Measurements from ENCODE around the gene ABCB9. TPM values are rescaled to one million over a fixed set of nuclear protein-coding genes. Genes with fewer than 3 reads are reported as not detected.

Gene ABCB9
- total RNA-seq, 1 experiment from 2014 or later: 7.4 TPM

- peak; percentile 18 for DNase-seq (ENCODE audit: low spot score)
- in situ Hi-C loops (cut with HindIII; ENCODE audit: low sequenced_read_pairs): no loop called here
Measured at GRCh38 chr12:122995503-122996187, 29.4 kb upstream of the ABCB9 start.

- DNase-seq (ENCODE audit: low spot score): no peak
- in situ Hi-C loops (cut with HindIII; ENCODE audit: low sequenced_read_pairs): no loop called here
Measured at GRCh38 chr12:122994781-122995502, 28.7 kb upstream of the ABCB9 start.

- in situ Hi-C loops (cut with HindIII; ENCODE audit: low sequenced_read_pairs): no loop called here
- no peak for DNase-seq (ENCODE audit: low spot score)
Measured at GRCh38 chr12:122994140-122994675, 27.9 kb upstream of the ABCB9 start.

- in situ Hi-C loops (cut with HindIII; ENCODE audit: low sequenced_read_pairs): no loop called here
- DNase-seq (ENCODE audit: low spot score): no peak
Measured at GRCh38 chr12:122992386-122992785, 26.1 kb upstream of the ABCB9 start.

GRCh38 chr12:122991623-122992275 lies 25.5 kb upstream of the ABCB9 start:
- in situ Hi-C loops (cut with HindIII; ENCODE audit: low sequenced_read_pairs): no loop called here
- no peak for DNase-seq (ENCODE audit: low spot score)

GRCh38 chr12:122990961-122991622 lies 24.8 kb upstream of the ABCB9 start:
- DNase-seq (ENCODE audit: low spot score): no peak
- in situ Hi-C loops (cut with HindIII; ENCODE audit: low sequenced_read_pairs): no loop called here

GRCh38 chr12:122990561-122990960 lies 24.3 kb upstream of the ABCB9 start:
- DNase-seq (ENCODE audit: low spot score): no peak
- in situ Hi-C loops (cut with HindIII; ENCODE audit: low sequenced_read_pairs): no loop called here

- no peak for DNase-seq (ENCODE audit: low spot score)
- in situ Hi-C loops (cut with HindIII; ENCODE audit: low sequenced_read_pairs): no loop called here
Measured at GRCh38 chr12:122989874-122990419, 23.7 kb upstream of the ABCB9 start.

GRCh38 chr12:122989225-122989839 lies 23.1 kb upstream of the ABCB9 start:
- in situ Hi-C loops (cut with HindIII; ENCODE audit: low sequenced_read_pairs): no loop called here
- DNase-seq (ENCODE audit: low spot score): no peak

GRCh38 chr12:122988612-122989212 lies 22.4 kb upstream of the ABCB9 start:
- in situ Hi-C loops (cut with HindIII; ENCODE audit: low sequenced_read_pairs): no loop called here
- no peak for DNase-seq (ENCODE audit: low spot score)

- in situ Hi-C loops (cut with HindIII; ENCODE audit: low sequenced_read_pairs): no loop called here
- no peak for DNase-seq (ENCODE audit: low spot score)
Measured at GRCh38 chr12:122988036-122988435, 21.8 kb upstream of the ABCB9 start.

- in situ Hi-C loops (cut with HindIII; ENCODE audit: low sequenced_read_pairs): no loop called here
- no peak for DNase-seq (ENCODE audit: low spot score)
Measured at GRCh38 chr12:122987086-122987951, 21.1 kb upstream of the ABCB9 start.

GRCh38 chr12:122986258-122986871 lies 20.1 kb upstream of the ABCB9 start:
- no peak for DNase-seq (ENCODE audit: low spot score)
- in situ Hi-C loops (cut with HindIII; ENCODE audit: low sequenced_read_pairs): no loop called here

- in situ Hi-C loops (cut with HindIII; ENCODE audit: low sequenced_read_pairs): no loop called here
- no peak for DNase-seq (ENCODE audit: low spot score)
Measured at GRCh38 chr12:122985338-122986257, 19.3 kb upstream of the ABCB9 start.

GRCh38 chr12:122984612-122985337 lies 18.5 kb upstream of the ABCB9 start:
- in situ Hi-C loops (cut with HindIII; ENCODE audit: low sequenced_read_pairs): no loop called here
- peak; percentile 34 for DNase-seq (ENCODE audit: low spot score)
